ENCODE results near the gene CCDC154.

The CCDC154 gene

DNA sequence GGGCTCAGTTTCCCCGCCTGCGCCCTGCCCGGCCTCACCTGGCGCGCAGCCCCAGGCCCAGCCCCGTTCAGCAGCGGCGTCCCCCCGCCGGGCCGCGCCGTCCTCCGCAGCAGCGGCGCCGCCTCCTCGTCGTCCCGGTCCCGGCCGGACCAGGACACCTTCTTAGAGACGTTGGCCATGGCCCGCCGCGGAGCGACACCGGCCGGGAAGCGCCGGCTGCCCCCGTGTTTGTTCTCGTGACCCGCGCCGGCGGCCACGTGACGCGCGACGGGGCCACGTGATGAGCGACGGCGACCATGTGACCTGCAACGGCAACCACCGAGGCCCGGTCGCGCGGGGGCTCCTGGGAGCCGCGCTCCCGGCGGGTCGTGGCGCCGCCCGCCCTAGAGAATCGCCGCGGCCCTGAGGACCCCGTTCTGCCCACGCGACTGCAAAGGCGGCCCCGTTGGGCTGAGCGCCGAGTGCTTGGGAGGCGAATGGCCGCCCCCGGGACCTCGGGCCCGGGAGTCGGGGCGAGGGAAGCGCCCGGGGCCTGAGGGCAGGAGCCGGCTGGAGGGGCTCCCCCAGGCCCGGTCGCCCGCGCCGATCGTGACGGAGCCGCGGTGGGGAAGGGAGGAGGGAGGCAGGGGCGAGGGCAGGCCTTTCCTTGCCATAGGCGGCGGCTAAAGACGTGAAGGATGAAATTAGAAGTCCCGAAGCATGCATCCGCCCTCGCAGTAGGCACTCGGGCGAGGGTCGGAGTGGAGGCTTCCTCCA, 30.6 kb upstream of the CCDC154 start, which contains the start of gene CLCN7:
CLCN7 (minus strand) TSS at position 233 of the 756 bp plus-strand sequence; CDS start at position 179, 54 bp downstream.
- Histone ChIP-seq H3K36me3 (ENCODE audit: control insufficient read depth in 2 of 2, insufficient read depth in 1 of 2, low read length in 2 of 2) (no peaks in the 10 kb centered on the region), H3K27ac (ENCODE audit: extremely low read depth, low read depth, low read length) (peak within 1 kb of the TSS; percentile 68), H3K9me3 (ENCODE audit: control insufficient read depth, insufficient read depth, low read depth, low read length) (no peaks in the 10 kb centered on the region), H3K4me1 (ENCODE audit: control insufficient read depth, insufficient read depth, low read length) (peaks cover 3% of the 10 kb centered on the region; the same call in 1 of the 2 replicates), H3K4me3 (ENCODE audit: low read depth, low read length) (peak within 1 kb of the TSS; percentile 45)
- CTCF ChIA-PET = no interaction called here
- POLR2A ChIA-PET = no interaction called here
- TF ChIP-seq OVOL3 (tag by site-specific recombination; IDR thresholded peaks at IDR 0.05) (no peak), KLF9 (tag by site-specific recombination; IDR thresholded peaks at IDR 0.05; ENCODE audit: low read depth) (0 out of 2 replicates have a peak, but pooled peaks have one; percentile 36), ZNF530 (tag by site-specific recombination; IDR thresholded peaks at IDR 0.05; ENCODE audit: low read depth) (no peak), ZNF580 (tag by site-specific recombination; IDR thresholded peaks at IDR 0.05) (peak; percentile 62; the same call in 1 of the 2 replicates), ZNF433 (tag by site-specific recombination; IDR thresholded peaks at IDR 0.05; ENCODE audit: low read depth) (no peak), ZNF791 (tag by site-specific recombination; IDR thresholded peaks at IDR 0.05) (no peak), ZNF670 (tag by site-specific recombination; IDR thresholded peaks at IDR 0.05; ENCODE audit: low read depth) (no peak), GLI4 (tag by site-specific recombination; IDR thresholded peaks at IDR 0.05) (no peak), PRDM1 (tag by site-specific recombination; IDR thresholded peaks at IDR 0.05) (no peak), ZNF37A (tag by site-specific recombination; IDR thresholded peaks at IDR 0.05) (no peak), ZNF274 (IDR thresholded peaks at IDR 0.05; ENCODE audit: low read length) (no peak), ZNF274 (tag by site-specific recombination; IDR thresholded peaks at IDR 0.05; ENCODE audit: borderline replicate concordance) (no peak), ZNF138 (tag by site-specific recombination; IDR thresholded peaks at IDR 0.05; ENCODE audit: borderline replicate concordance) (no peak), ZNF610 (tag by site-specific recombination; IDR thresholded peaks at IDR 0.05; ENCODE audit: borderline replicate concordance) (no peak; the same call in 1 of the 2 replicates), ZBTB10 (tag by site-specific recombination; IDR thresholded peaks at IDR 0.05) (no peak), ZNF777 (tag by site-specific recombination; IDR thresholded peaks at IDR 0.05; ENCODE audit: borderline replicate concordance) (no peak), ZNF560 (tag by site-specific recombination; IDR thresholded peaks at IDR 0.05; ENCODE audit: borderline replicate concordance) (no peak), ZNF221 (tag by site-specific recombination; IDR thresholded peaks at IDR 0.05; ENCODE audit: borderline replicate concordance) (no peak), ZNF600 (tag by site-specific recombination; IDR thresholded peaks at IDR 0.05) (no peak), ZNF311 (tag by site-specific recombination; IDR thresholded peaks at IDR 0.05; ENCODE audit: borderline replicate concordance) (no peak), GLI2 (tag by site-specific recombination; IDR thresholded peaks at IDR 0.05; ENCODE audit: borderline replicate concordance, low read depth) (no peak), HOXA7 (CRISPR knock-in tag; IDR thresholded peaks at IDR 0.05; ENCODE audit: borderline replicate concordance) (no peak), ZNF426 (tag by site-specific recombination; IDR thresholded peaks at IDR 0.05) (no peak), ZNF112 (tag by site-specific recombination; IDR thresholded peaks at IDR 0.05) (no peak), ZNF266 (tag by site-specific recombination; IDR thresholded peaks at IDR 0.05; ENCODE audit: low read depth) (no peak), BCL6B (tag by site-specific recombination; IDR thresholded peaks at IDR 0.05) (no peak)
- TF ChIP-seq, protein P1, sequence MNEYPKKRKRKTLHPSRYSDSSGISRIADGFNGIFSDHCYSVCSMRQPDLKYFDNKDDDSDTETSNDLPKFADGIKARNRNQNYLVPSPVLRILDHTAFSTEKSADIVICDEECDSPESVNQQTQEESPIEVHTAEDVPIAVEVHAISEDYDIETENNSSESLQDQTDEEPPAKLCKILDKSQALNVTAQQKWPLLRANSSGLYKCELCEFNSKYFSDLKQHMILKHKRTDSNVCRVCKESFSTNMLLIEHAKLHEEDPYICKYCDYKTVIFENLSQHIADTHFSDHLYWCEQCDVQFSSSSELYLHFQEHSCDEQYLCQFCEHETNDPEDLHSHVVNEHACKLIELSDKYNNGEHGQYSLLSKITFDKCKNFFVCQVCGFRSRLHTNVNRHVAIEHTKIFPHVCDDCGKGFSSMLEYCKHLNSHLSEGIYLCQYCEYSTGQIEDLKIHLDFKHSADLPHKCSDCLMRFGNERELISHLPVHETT (tag by site-specific recombination; IDR thresholded peaks at IDR 0.05) = no peak
- TF ChIP-seq, protein P2, sequence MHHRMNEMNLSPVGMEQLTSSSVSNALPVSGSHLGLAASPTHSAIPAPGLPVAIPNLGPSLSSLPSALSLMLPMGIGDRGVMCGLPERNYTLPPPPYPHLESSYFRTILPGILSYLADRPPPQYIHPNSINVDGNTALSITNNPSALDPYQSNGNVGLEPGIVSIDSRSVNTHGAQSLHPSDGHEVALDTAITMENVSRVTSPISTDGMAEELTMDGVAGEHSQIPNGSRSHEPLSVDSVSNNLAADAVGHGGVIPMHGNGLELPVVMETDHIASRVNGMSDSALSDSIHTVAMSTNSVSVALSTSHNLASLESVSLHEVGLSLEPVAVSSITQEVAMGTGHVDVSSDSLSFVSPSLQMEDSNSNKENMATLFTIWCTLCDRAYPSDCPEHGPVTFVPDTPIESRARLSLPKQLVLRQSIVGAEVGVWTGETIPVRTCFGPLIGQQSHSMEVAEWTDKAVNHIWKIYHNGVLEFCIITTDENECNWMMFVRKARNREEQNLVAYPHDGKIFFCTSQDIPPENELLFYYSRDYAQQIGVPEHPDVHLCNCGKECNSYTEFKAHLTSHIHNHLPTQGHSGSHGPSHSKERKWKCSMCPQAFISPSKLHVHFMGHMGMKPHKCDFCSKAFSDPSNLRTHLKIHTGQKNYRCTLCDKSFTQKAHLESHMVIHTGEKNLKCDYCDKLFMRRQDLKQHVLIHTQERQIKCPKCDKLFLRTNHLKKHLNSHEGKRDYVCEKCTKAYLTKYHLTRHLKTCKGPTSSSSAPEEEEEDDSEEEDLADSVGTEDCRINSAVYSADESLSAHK (tag by site-specific recombination; IDR thresholded peaks at IDR 0.05) = no peak
- TF ChIP-seq, protein P3, sequence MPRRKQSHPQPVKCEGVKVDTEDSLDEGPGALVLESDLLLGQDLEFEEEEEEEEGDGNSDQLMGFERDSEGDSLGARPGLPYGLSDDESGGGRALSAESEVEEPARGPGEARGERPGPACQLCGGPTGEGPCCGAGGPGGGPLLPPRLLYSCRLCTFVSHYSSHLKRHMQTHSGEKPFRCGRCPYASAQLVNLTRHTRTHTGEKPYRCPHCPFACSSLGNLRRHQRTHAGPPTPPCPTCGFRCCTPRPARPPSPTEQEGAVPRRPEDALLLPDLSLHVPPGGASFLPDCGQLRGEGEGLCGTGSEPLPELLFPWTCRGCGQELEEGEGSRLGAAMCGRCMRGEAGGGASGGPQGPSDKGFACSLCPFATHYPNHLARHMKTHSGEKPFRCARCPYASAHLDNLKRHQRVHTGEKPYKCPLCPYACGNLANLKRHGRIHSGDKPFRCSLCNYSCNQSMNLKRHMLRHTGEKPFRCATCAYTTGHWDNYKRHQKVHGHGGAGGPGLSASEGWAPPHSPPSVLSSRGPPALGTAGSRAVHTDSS (tag by site-specific recombination; IDR thresholded peaks at IDR 0.05) = no peak

All from HEK293 (cell line).